COLO668 (cell line): ENCODE results near the gene KATNA1.

Experiments
- DNase-seq: peaks from one replicate; lab custom pipeline; 2025; ENCODE audit not compliant: unreplicated experiment; lab: John Stamatoyannopoulos, UW

The KATNA1 gene

DNA sequence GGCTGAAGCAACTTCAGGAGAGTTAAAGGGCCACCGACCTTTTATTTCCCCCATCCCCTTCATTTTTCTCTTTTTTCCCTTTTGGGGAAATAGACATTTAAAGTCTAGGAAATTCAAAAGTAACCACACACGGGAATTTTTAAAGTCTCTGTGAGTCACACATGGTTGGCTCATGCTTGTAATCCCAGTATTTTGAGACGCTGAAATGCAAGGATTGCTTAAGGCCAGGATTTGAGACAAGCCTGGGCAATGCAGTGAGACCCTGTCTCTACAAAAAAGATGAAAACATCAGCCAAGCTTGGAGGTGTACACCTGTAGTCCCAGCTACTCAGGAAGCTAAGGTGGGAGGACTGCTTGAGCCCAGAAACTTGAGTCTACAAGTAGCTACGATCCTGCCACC, 34.2 kb downstream of the KATNA1 start:
- DNase-seq, result no peak

DNA sequence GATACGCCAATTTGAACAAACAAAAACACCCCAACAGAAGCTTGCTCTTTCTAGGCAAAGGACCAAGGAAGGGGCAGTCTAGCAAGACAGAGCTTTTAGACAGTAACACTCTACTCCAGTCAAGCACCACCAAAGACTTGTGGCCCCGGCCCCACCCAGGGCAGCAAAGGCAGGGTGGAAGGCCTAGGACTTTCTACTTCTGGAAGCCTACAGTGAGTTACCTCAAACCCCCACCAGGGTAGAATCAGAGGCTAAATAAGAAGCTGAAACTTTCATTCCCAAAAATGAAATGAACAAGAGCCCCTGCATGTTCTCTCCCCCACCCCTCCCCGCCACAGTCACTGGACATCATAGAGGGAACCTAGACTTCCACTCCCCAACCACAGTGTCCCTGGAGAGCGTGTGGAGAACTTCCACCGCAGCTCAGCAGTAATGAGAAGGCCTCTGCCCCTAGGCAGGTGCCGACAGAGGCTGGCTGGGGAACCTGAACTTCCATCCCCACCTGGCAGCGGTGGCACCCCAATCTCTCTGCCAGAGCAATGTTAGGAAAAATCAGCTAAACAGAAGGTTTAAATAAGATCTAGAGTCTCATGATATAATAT, 40.0 kb downstream of the KATNA1 start:
- DNase-seq, result no peak

DNA sequence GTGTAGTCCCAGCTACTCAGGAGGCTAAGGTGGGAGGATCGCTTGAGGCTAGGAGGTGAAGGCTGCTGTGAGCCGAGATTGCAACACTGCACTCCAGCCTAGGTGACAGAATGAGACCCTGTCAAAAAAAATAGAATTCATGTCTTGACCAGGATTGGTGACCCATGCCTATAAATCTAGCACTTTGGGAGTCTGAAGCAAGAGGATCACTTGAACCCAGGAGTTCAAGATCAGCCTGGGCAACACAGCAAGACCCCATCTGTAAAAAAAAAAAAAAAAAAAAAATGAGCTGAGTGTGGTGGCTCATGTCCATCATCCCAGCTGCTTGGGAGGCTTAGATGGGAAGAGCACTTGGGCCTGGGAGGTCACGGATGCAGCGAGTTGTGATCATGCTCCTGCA, 48.0 kb downstream of the KATNA1 start:
- no peak for DNase-seq

DNA sequence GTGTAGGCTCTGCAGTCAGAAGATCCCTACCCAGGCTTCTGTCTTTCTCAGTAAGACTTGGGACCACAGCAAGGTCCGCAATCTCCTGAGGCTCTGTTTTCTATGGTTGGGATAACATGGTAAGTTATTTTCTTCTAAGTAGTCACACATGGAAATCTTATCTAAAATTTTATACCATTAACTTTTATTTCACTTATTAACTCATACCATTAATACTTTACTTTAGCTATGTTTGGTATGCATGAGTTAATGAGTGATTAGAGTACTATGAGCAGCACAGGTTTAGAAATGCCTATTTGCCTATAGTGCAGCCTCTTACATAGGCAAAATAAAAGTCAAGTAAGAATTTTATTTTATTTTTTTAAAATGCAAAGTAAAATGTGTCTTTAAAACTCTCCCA, 55.1 kb downstream of the KATNA1 start:
- DNase-seq, result no peak

DNA sequence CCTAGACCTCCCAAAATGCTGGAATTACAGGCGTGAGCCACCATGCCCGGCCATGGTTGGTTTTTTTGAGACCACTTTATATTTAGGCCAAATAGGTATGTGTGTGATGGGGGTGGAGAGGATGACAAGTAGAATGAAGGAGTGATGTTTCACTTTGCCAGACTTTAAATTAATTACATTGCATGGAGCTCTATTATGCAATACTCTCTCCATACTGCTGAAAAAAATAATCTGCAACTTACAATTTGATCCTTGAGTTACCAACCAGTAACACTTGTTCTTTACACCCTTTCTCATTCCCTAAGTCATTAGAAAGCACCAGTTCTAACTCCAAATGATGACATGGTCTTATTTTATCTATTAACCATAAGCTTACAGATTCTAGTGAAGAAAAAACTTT, 55.5 kb downstream of the KATNA1 start:
- DNase-seq, result no peak

DNA sequence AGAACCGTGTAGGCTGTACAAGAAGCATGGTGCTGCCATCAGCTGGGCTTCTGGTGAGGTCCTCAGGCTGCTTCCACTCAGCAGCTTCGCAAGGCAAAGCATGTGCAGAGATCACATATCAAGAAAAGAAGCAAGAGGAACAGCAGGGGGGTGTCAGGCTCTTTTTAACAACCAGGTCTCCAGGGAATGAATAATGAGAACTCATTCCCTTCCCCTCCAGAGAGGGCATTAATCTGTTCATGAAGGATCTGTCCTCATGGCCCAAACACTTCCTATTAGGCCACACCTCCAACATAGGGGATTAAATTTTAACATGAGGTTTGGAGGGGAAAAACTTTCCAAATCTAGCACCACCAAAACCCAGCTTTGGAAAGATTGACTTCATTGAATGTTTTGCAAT, 62.4 kb downstream of the KATNA1 start:
- no peak for DNase-seq

DNA sequence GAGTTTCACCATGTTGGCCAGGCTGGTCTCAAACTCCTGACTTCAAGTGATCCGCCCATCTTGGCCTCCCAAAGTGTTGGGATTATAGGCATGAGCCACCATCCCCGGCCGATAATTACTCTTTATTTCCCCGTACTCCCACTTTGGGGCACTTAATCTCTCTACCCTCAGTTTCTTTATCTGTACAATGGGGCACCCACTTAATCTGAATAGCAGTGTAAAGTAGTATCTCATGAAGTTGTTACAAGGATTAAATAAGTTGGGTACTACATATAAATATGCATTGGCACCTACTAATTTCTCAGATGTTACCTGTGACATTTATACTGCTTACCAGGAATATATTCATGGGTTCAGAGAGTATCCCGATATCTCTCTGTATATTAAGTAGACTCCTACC, 67.2 kb downstream of the KATNA1 start:
- no peak for DNase-seq

DNA sequence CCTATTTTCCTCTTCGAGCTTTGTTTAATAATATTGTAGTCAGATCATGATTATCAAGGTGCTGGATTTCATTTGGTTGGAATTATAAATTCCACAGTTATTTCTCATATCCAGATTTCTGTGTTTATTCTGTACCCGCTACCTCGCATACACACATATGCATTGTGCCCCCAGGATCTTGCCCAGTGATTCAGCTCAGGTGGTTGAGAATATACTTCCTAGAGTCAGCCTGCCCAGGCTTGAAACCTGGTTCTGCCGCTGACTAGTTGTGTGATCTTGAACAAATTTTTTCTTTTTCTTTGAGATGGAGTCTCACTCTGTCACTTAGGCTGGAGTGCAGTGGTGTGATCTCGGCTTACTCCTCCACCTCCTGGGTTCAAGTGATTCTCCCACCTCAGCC, 67.6 kb downstream of the KATNA1 start:
- no peak for DNase-seq

DNA sequence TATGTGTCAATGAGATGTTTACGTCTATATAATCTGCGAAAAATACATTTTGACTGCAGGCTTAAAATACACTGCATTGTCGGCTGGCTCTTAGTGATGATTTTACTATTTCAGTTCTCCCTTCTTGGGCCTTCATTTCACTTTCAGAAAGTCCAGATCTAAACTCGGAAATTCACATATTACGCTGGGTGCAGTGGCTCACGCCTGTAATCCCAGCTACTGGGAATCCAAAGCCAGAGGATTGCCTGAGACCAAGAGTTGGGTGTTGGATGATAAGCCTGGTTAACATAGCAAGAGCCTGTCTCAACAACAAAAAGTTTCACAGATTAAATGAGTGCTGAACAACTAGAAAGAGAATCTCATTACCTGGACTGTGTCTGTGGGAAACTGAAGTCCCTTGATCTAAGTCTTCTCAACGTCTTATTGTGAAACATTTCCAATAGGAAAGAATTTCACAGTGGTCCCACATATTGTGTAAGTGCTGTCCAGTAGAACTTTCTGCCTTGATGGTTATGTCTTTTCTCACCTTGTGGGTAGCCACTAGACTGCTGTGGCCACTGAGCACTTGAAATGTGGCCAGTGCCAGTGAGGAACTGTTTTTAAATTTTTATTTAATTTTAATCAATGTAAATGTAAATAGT, 80.4 kb downstream of the KATNA1 start:
- DNase-seq, result no peak

DNA sequence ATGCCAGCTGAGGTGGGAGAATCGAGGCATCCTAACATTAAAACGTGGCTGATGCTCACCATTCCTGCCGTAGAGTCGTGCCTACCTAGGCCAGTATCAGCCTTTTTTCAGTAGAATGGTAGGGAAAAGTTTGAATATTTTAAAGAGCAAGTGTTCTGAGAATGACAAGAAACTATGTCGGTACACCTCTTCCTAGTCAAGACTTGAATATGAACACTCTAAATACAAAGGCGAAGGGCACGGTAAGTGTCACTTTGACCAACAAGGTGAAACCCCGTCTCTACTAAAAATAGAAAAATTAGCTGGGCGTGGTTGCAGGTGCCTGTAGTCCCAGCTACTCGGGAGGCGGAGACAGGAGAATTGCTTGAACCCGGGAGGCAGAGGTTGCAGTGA, 81.3 kb downstream of the KATNA1 start:
- no peak for DNase-seq

DNA sequence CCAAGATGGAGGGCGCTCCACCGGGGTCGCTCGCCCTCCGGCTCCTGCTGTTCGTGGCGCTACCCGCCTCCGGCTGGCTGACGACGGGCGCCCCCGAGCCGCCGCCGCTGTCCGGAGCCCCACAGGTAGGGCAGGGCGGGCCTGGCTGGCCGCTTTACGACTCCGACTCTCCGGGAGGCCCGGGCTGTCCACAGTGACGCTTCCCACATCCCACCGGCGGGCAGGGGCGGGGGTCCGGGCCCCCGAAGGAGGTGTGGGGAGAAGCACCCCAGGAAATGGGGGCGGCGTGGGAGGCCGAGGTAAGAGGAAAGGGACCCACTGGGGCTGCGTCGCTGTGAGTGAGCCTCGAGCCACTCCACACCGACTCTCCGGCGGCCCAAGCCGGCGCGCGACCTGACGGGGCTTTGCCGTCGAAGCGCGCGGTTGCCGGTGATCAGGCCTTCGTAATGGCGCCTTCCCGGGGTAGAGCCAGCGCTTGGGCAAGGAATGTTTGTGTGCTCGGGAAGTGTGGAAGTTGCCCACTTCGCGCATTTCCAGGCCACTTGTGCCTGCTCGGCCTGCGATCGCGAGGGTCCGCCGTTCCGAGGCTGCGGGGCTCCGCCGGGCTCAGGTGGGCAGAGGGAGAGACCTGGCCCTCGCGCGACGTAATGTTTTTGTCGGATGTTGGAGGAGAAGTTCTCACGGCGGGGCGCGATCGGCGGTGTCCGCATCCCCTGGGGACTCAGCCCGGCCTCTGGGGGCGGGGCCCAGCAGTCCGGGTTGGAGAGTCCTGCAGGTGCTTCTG, 81.9 kb downstream of the KATNA1 start:
- DNase-seq, result peak; percentile 63

DNA sequence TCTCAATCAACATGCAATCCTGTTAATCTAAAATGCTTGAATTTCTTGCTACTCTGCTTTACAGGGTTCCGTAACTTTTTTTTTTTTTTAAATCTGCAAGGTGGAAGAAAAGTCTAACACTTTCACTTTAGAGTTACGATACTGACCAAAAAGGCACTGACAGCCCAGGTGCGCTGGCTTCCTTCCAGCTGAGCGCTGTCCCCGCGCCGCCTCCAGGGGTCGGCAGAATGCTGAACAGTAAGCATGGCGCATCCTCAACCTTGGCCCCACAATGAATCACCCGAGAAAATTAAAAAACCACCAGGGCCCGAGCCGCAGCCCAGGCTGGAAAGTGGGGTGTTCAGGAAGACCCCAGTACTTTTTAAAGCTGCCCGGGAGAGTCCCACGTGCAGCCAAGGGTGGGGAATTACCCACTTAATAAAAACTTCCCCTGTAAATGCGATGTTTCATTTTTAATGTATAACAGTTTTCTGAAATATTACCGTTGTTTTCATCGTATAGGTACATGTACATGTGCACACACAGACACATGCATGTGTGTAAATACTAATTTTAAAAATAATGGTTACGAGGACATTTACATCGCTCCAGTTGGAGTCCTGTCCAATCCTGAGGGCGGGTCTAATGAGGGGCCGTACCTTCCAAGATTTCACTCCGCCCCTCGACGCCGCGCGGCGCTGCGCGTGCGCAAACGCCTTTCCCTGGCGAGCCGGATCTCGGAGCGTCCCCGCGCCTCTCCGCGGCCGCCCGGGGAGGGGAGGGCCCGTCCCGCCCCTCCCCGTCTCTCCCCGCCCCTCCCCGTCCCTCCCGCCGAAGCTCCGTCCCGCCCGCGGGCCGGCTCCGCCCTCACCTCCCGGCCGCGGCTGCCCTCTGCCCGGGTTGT, 82.7 kb downstream of the KATNA1 start, which contains the start of gene GINM1:
TSS of gene GINM1 (plus strand) at position 849 of the 883 bp plus-strand sequence. CDS start 40 bp downstream, outside the sequence.
- DNase-seq, result peak; percentile 90

DNA sequence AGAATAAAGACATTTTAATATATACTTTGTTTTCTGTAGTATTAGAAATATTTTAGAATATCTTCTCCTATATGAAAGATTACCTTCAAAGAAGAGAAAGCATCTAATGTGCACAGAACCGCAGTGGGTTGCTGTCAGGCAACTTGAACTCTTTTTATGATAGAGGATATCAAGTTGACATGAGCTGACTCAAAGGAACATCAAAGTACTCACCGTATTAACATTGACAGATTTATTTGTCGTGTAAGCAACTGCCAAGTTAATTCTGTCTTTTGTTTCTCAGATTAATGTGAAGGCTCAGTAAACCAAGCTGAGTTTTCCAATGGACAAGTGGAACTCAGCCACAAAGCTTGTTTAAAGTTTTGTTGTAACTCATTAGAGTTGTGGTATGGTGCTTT, 84.6 kb downstream of the KATNA1 start:
- DNase-seq, result no peak

DNA sequence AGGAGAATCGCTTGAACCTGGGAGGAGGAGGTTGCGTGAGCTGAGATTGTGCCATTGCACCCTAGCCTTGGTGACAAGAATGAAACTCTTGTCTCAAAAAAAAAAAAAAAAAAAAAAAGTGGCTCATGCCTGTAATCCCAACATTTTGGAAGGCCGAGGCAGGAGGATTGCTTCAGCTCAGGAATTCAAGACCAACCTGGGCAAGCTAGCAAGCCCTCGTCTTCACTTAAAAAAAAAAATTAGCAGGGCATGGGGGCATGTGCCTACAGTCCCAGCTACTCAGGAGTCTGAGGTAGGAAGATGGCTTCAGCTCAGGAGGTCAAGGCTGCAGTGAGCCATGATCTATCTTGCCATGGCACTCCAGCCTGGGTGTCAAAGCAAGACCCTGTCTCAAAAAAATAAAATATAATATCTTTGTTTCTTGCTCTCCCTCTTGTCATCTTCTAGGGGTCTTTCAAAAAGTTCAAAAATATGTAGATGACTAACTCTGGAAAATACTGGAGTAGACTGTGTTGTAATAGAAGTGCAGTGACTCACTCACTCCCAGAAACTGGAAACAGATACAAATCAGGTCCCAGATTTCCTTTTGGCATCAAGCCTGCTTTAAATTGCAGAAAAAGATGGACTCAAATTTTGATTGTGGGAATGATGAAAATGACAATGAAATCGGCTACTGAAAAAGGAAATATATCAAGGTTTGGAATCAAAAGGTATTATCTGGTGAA, 85.1 kb downstream of the KATNA1 start:
- no peak for DNase-seq

DNA sequence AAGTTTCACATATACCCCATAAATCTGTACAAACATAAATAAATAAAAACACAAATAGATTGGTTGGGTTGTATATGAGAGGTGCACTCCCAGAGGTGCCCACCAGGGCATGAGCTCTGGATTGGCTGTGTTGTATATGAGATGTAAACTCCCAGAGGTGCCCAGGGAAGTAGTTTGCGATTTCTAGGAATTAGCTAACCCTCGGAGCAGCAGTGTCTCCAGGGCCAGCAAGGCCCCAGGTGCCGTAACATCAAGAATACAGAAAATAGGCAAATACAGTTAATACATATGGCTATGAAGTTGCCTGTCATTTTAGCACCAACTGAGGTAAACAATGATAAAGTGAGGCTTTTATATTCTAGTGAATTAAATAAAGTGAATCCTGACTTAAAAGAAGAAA, 87.8 kb downstream of the KATNA1 start:
- DNase-seq, result peak; percentile 6

DNA sequence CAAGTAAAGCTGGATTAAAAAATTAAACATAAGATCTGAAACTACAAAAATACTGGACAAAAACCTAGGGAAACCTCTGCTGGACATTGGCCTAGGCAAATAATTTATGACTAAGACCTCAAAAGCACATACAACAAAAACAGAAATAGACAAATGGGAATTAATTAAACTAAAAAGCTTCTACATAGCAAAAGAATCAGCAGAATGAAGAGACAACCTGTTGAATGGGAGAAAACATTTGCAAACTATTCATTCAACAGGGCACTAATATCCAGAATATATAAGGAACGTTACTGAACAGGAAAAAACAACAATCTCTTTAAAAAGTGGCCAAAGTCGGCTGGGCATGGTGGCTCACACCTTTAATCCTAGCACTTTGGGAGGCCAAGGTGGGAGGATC, 89.1 kb downstream of the KATNA1 start:
- DNase-seq, result no peak

DNA sequence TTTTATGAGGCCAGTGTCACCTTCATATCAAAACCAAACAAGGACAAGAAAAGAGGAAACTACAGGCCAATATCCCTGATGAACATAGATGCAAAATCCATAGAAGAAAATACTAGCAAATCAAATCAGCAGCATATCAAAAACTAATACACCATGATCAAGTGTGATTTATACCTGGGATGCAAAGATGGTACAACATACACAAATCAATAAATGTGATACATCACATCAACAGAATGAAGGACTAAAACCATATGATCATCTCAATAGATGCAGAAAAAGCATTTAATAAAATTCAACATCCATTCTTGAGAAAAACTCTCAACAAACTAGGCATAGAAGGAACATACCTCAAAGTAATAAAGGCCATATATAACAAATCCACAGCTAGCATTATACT, 90.5 kb downstream of the KATNA1 start:
- no peak for DNase-seq

DNA sequence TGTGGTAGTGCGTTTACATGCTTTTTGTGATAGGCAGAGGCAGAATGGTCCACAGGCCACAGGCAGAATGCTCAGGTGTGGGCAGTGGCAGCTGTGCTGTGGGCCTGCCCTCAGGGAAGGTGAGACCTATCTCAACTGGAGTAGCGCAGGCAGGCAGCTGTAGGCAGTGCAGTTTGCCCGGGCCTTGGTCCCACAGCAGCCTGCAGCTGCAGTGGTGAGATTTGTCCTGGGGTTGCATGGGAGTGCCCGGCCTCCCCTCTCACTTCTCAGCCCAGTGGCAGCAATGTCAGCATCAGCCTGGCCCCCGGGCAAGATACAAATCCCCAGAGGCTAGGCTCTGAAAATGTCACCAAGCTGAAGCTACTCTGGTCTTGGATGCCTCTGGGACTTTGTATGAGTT, 96.6 kb downstream of the KATNA1 start:
- no peak for DNase-seq

DNA sequence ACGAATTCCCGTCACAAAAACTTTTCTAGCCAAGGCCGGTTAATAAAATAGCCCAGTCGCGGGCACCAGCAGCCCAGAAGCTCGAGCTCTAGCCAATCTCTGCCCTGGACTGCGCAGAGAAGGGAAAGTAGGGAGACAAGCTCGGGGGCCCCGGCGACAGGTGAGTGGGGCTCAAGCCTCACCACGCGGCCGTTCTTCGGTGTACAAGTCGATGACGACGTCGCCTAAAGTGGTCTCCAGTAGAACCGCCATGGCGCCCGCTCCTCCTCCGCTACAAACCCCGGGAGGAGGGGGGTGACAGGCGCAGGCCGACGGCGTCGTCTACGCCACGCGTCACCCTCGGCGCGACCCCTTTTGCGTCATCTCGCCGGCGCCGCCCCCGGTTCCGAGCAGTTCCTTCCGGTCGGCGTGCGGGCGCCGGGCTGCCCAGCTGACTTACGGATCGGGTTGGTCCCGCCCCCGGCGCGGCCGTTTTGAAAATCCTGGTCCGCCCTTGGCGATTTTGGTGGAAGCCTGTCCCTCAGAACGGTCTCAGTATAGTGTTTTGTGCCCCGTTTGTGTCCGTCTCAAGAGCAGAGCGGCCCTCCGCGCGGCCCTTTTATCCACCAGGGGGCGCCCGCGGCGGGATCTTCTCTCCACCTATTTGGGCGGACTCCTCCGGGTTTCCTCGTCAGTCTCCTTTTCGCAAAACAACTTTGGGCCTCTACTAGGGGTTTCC, 102.6 kb downstream of the KATNA1 start, which contains the start of gene PPIL4:
TSS of gene PPIL4 (minus strand) at position 290 of the 718 bp plus-strand sequence. CDS start at position 252, 38 bp downstream.
- DNase-seq, result peak; percentile 91

DNA sequence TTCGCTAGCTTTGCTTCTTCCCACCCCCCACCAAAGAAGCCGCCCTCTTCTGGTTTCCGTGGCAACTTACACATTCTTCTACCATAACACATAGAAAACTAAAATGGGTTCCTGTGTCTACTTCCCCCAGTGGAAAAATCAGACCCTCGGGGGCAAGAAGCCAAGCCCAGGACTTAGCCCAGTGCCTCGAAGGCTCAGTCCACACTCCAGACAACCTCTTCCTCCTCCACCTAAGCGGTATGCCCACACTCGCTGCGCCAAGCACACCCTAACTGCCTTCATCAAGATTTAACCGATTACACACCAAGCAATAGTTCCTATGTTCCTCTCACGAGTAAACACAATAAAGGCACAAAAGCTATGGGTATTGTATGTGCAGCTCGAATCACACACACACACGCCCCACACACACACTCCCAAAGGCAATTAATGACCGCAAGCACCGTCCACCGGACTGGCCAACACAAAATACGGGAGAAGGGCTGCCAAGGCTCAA, 103.2 kb downstream of the KATNA1 start:
- DNase-seq, result peak; percentile 4
